SK-N-SH (cell line): ENCODE data around the gene SRRM2. TPM values are rescaled to one million over a fixed set of nuclear protein-coding genes. Genes with fewer than 3 reads are reported as not detected.

Experiments used
- CTCF ChIA-PET: fragments of 300-600, 350-600 bp; formaldehyde crosslinking; extraction: SDS; loops from one replicate; lab custom pipeline; 2021; lab: Yijun Ruan, JAX
- POLR2A ChIA-PET: fragments of 350-600 bp; sonication (Branson Sonifier 250); formaldehyde crosslinking; extraction: SDS; loops from one replicate; lab custom pipeline; 2020; ENCODE audit warnings: antibody characterized with exemption, inconsistent platforms; lab: Yijun Ruan, JAX
- DNase-seq: peaks from one replicate; pipeline ENCODE4 v3.0.0; 2012
- H2AFZ ChIP-seq: fragments of 200-600 bp; sonication (generic); 2 replicates; pipeline ENCODE4 v1.8.1; 2016; ENCODE audit warnings: antibody characterized with exemption, mild to moderate bottlenecking, low read depth
- H3F3A ChIP-seq: fragments of 200-600 bp; sonication (generic); replicated peaks from 2 replicates; pipeline ENCODE3; 2016; ENCODE audit warnings: antibody characterized with exemption, mild to moderate bottlenecking; ENCODE audit not compliant: insufficient read depth
- H3K27ac ChIP-seq, 2 experiments: fragments of 200-500 bp in 1 of 2; fragments of 200-600 bp in 1 of 2; sonication (Bioruptor generic) in 1 of 2; sonication (generic), shearing (Covaris generic) in 1 of 2; 2 replicates each; pipeline versions ENCODE4 v1.5.1 to v1.6.1; 2014 to 2016; ENCODE audit warnings: low read depth in 2 of 2, inconsistent platforms in 1 of 2, low read length in 1 of 2, mild to moderate bottlenecking in 1 of 2, mixed read lengths in 1 of 2
- H3K27me3 ChIP-seq: fragments of 200-600 bp; sonication (generic), shearing (Covaris generic); 2 replicates; pipeline ENCODE4 v1.6.1; 2016; ENCODE audit warnings: mixed run types; ENCODE audit not compliant: insufficient read depth
- H3K36me3 ChIP-seq, 2 experiments: fragments of 200-500 bp in 1 of 2; fragments of 200-600 bp in 1 of 2; sonication (Bioruptor generic) in 1 of 2; sonication (generic) in 1 of 2; replicated peaks in 1 of 2; 2 replicates each; pipeline versions ENCODE3 to v1.5.1; 2014 to 2016; ENCODE audit warnings: low read length in 1 of 2, mild to moderate bottlenecking in 1 of 2; ENCODE audit not compliant: insufficient read depth in 2 of 2, control insufficient read depth in 1 of 2
- H3K4me1 ChIP-seq, 2 experiments: fragments of 200-500 bp in 1 of 2; fragments of 200-600 bp in 1 of 2; sonication (Bioruptor generic) in 1 of 2; sonication (generic), shearing (Covaris generic) in 1 of 2; 2 replicates each; pipeline versions ENCODE4 v1.5.1 to v1.6.1; 2014 to 2016; ENCODE audit warnings: low read depth in 1 of 2, low read length in 1 of 2, mixed run types in 1 of 2; ENCODE audit not compliant: insufficient read depth in 2 of 2, control insufficient read depth in 1 of 2
- H3K4me2 ChIP-seq: fragments of 200-600 bp; sonication (generic), shearing (Covaris generic); 2 replicates; pipeline ENCODE4 v1.6.1; 2017; ENCODE audit warnings: mixed run types
- H3K4me3 ChIP-seq, 2 experiments: fragments of 200-500 bp in 1 of 2; fragments of 200-600 bp in 1 of 2; sonication (Bioruptor generic) in 1 of 2; sonication (generic), shearing (Covaris generic) in 1 of 2; 2 replicates each; pipeline versions ENCODE4 v1.5.1 to v1.8.1; 2014 to 2016; ENCODE audit warnings: low read depth in 2 of 2, inconsistent platforms in 1 of 2, low read length in 1 of 2, mild to moderate bottlenecking in 1 of 2, mixed read lengths in 1 of 2, moderate library complexity in 1 of 2
- H3K79me2 ChIP-seq: fragments of 200-600 bp; sonication (generic); 2 replicates; pipeline ENCODE4 v1.8.1; 2017; ENCODE audit warnings: mild to moderate bottlenecking; ENCODE audit not compliant: insufficient read depth
- H3K9ac ChIP-seq: fragments of 200-600 bp; sonication (generic); 2 replicates; pipeline ENCODE4 v1.6.1; 2017; ENCODE audit warnings: mixed run types
- H3K9me2 ChIP-seq: fragments of 200-600 bp; sonication (generic); 2 replicates; pipeline ENCODE4 v1.6.1; 2017; ENCODE audit warnings: mixed run types
- H3K9me3 ChIP-seq: fragments of 200-600 bp; sonication (generic); 2 replicates; pipeline ENCODE4 v1.6.1; 2017; ENCODE audit warnings: mixed run types, mild to moderate bottlenecking, moderate library complexity
- H4K20me1 ChIP-seq: fragments of 200-600 bp; sonication (generic); 2 replicates; pipeline ENCODE4 v1.6.1; 2017; ENCODE audit warnings: mild to moderate bottlenecking, mixed run types; ENCODE audit not compliant: insufficient read depth
- CTCF ChIP-seq: fragments of 200-600 bp; sonication (generic); IDR thresholded peaks from 2 replicates; pipeline ENCODE4 v1.6.1; 2017; ENCODE audit warnings: antibody characterized with exemption, mild to moderate bottlenecking, moderate library complexity
- EP300 ChIP-seq, 2 experiments: IDR thresholded peaks; 2 replicates each; pipeline versions ENCODE4 v1.4.0 to v1.6.1; 2012; ENCODE audit warnings: borderline replicate concordance in 1 of 2, low read depth in 1 of 2, low read length in 1 of 2
- FOXJ3 ChIP-seq: sonication (generic); formaldehyde crosslinking; IDR thresholded peaks from 2 replicates; pipeline ENCODE4 v1.5.1; 2020; ENCODE audit warnings: mild to moderate bottlenecking, missing genetic modification reagents
- MXI1 ChIP-seq: IDR thresholded peaks from 2 replicates; pipeline ENCODE4 v1.6.1; 2012; ENCODE audit warnings: mild to moderate bottlenecking, low read depth, low read length, improper control_type of control experiment
- RFX5 ChIP-seq: IDR thresholded peaks from 2 replicates; pipeline ENCODE4 v1.6.1; 2012; ENCODE audit warnings: mild to moderate bottlenecking, improper control_type of control experiment, low read length
- RXRA ChIP-seq: IDR thresholded peaks from 2 replicates; pipeline ENCODE4 v1.4.0; 2012; ENCODE audit warnings: low read depth, mild to moderate bottlenecking, borderline replicate concordance
- SIN3A ChIP-seq: IDR thresholded peaks from 2 replicates; pipeline ENCODE4 v1.6.1; 2012; ENCODE audit warnings: low read depth, mild to moderate bottlenecking, low read length, moderate library complexity, borderline replicate concordance
- TCF12 ChIP-seq: IDR thresholded peaks from 2 replicates; pipeline ENCODE4 v1.4.0; 2012
- USF2 ChIP-seq: fragments of 150-350 bp; IDR thresholded peaks from 2 replicates; pipeline ENCODE4 v1.6.1; 2017; ENCODE audit warnings: antibody characterized with exemption, low read length, low read depth, borderline replicate concordance
- WGBS: methylation state at CpG from one replicate; pipeline ENCODE4 v1.1.6; 2017; ENCODE audit warnings: low lambda C conversion rate; 5-methylcytosine and 5-hydroxymethylcytosine counted together
- polyA plus RNA-seq, 3 experiments: library from polyadenylated mRNA; depleted of rRNA; stranded (reverse); fragments of >200 nt; gene quantifications; 2 replicates each; pipeline ENCODE4 v1.2.3, GENCODE V29; 2012
- TF ChIP-seq, protein P1 (sequence below): IDR thresholded peaks from 2 replicates; pipeline ENCODE4 v1.4.0; 2012; ENCODE audit warnings: low read depth, borderline replicate concordance
- TF ChIP-seq, protein P2 (sequence below): fragments of 150-350 bp; IDR thresholded peaks from 2 replicates; pipeline ENCODE4 v1.6.1; 2016; ENCODE audit warnings: mild to moderate bottlenecking, low read depth, low read length

Gene SRRM2
- polyA plus RNA-seq, 1 of the 3 experiments (the other 2 are of a cell fraction) = 143 TPM

GRCh38 chr16:2774161-2774891, 21.9 kb downstream of the SRRM2 start:
- Histone ChIP-seq H3K4me3 (no peak overlapping the region), H3K36me3 (peaks cover 22 to 47% of the 10 kb centered on the region in 2 experiments), H4K20me1 (peaks cover 39% of the 10 kb centered on the region), H3K9me3 (no peaks in the 10 kb centered on the region), H3K27ac (no peak overlapping the region), H2AFZ (no peak overlapping the region), H3F3A (peaks cover 11% of the 10 kb centered on the region), H3K4me2 (no peak overlapping the region), H3K9me2 (no peaks in the 10 kb centered on the region), H3K9ac (no peak overlapping the region), H3K79me2 (peaks cover 51% of the 10 kb centered on the region), H3K27me3 (no peaks in the 10 kb centered on the region), H3K4me1 (peaks cover 11 to 24% of the 10 kb centered on the region in 2 experiments; a peak in 2 of 4 replicates)
- POLR2A ChIA-PET = interaction anchor here (4.0 kb wide), 1 partner anchor 21 kb away, joined by 19 read pairs; the partner anchor contains the start of gene SRRM2
- 86% methylated on average over 7 of the region's 7 CpGs for WGBS
- TF ChIP-seq TCF12 = no peak
- TF ChIP-seq RXRA = no peak
- TF ChIP-seq, protein P1, sequence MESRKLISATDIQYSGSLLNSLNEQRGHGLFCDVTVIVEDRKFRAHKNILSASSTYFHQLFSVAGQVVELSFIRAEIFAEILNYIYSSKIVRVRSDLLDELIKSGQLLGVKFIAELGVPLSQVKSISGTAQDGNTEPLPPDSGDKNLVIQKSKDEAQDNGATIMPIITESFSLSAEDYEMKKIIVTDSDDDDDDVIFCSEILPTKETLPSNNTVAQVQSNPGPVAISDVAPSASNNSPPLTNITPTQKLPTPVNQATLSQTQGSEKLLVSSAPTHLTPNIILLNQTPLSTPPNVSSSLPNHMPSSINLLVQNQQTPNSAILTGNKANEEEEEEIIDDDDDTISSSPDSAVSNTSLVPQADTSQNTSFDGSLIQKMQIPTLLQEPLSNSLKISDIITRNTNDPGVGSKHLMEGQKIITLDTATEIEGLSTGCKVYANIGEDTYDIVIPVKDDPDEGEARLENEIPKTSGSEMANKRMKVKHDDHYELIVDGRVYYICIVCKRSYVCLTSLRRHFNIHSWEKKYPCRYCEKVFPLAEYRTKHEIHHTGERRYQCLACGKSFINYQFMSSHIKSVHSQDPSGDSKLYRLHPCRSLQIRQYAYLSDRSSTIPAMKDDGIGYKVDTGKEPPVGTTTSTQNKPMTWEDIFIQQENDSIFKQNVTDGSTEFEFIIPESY = no peak
- no peak for DNase-seq
- CTCF ChIA-PET = interaction anchor here (0.9 to 2.7 kb wide), 5 partner anchors 12 to 94 kb away, joined by 3 to 11 read pairs (median 4); no protein-coding TSS in a partner anchor

DNA sequence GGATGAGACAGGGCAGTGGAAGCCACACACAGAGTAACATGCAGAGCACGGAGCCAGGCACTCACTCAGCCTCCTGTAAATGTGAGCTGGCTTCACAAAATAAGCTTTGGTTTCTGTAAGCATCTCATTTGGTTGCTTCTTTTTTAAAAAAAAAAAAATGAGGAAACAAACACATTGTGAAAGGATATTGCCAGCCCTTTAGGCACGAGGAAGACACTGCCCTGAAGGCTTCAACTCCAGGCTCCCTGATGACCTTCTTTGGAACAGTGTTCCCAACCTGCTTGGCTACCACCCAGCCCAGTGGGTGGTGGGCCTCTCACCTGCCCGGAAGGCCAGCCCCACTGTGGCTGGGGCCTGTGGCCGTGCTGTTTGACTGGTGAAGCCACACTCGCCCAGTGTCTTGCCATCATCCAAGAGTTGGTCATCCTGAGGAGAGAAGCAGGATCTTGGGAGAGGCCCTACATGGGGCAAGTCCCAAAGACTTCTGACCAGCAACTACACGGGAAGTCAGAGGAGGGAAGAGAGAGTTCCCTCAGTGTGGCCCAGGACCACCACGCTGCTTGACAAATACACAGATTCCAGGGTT, 22.8 kb downstream of the SRRM2 start:
- no peak overlapping the region for H3K9ac ChIP-seq
- no peaks in the 10 kb centered on the region for H3K9me2 ChIP-seq
- H2AFZ ChIP-seq = no peak overlapping the region
- peaks cover 11 to 25% of the 10 kb centered on the region in 2 experiments; a peak in 2 of 4 replicates for H3K4me1 ChIP-seq
- H3K4me2 ChIP-seq = peak overlapping the region; percentile 77
- WGBS = 81% methylated on average over 6 of the region's 7 CpGs
- no peaks in the 10 kb centered on the region for H3K9me3 ChIP-seq
- peaks cover 51% of the 10 kb centered on the region for H3K79me2 ChIP-seq
- H4K20me1 ChIP-seq = peaks cover 33% of the 10 kb centered on the region
- ChIA-PET POLR2A (interaction anchor here (1.8 kb wide), 1 partner anchor 22 kb away, joined by 10 read pairs; the partner anchor contains the start of gene SRRM2), CTCF (interaction anchor here (0.9 to 2.7 kb wide), 4 partner anchors 13 to 144 kb away, joined by 3 to 11 read pairs (median 4); no protein-coding TSS in a partner anchor)
- H3K27ac ChIP-seq = no peak overlapping the region
- H3K4me3 ChIP-seq = no peak overlapping the region
- peaks cover 16 to 38% of the 10 kb centered on the region in 2 experiments for H3K36me3 ChIP-seq
- no peak for DNase-seq
- peaks cover 11% of the 10 kb centered on the region for H3F3A ChIP-seq
- TF ChIP-seq, protein P2, sequence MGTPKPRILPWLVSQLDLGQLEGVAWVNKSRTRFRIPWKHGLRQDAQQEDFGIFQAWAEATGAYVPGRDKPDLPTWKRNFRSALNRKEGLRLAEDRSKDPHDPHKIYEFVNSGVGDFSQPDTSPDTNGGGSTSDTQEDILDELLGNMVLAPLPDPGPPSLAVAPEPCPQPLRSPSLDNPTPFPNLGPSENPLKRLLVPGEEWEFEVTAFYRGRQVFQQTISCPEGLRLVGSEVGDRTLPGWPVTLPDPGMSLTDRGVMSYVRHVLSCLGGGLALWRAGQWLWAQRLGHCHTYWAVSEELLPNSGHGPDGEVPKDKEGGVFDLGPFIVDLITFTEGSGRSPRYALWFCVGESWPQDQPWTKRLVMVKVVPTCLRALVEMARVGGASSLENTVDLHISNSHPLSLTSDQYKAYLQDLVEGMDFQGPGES = no peak
- TF ChIP-seq USF2 = no peak
- no peak for TF ChIP-seq SIN3A
- no peak for TF ChIP-seq EP300 (IDR thresholded peaks at IDR 0.05; ENCODE audit: borderline replicate concordance in 1 of 2, low read depth in 1 of 2, low read length in 1 of 2)
- TF ChIP-seq TCF12 = no peak
- TF ChIP-seq MXI1 = no peak
- no peak for TF ChIP-seq RFX5
- TF ChIP-seq CTCF = no peak
- TF ChIP-seq FOXJ3 (CRISPR knock-in tag) = no peak
- TF ChIP-seq, all 33 proteins: peak for 0
- H3K27me3 ChIP-seq = no peaks in the 10 kb centered on the region
